GM12874 (cell line): ENCODE measurements around the gene RANGAP1.

Experiments
- CTCF ChIP-seq: IDR thresholded peaks from 2 replicates; pipeline ENCODE4 v1.5.1; 2011; ENCODE audit warnings: low read depth, mild to moderate bottlenecking, control low read depth, low read length, moderate library complexity; ENCODE audit not compliant: insufficient read depth

RANGAP1 gene

GRCh38 chr22:41245917-41246499 lies 40.0 kb downstream of the RANGAP1 start:
- no peak for TF ChIP-seq CTCF

- TF ChIP-seq CTCF = no peak
These were observed 42.6 kb downstream of the RANGAP1 start for GRCh38 chr22:41243361-41243760.

GRCh38 chr22:41242396-41243117 lies 43.4 kb downstream of the RANGAP1 start:
- no peak for TF ChIP-seq CTCF

GRCh38 chr22:41241133-41241676 lies 44.8 kb downstream of the RANGAP1 start:
- no peak for TF ChIP-seq CTCF

- no peak for TF ChIP-seq CTCF
These were observed 45.4 kb downstream of the RANGAP1 start, which contains the start of gene CHADL for GRCh38 chr22:41240377-41241132. CHADL (minus strand) TSS chr22:41240931; CDS start chr22:41240881, 50 bp downstream.

- TF ChIP-seq CTCF = no peak
These were observed 46.4 kb downstream of the RANGAP1 start for GRCh38 chr22:41239443-41240128.
